Ascending aorta (tissue), 2 donors: ENCODE measurements around the gene KSR1. TPM values are rescaled to one million over a fixed set of nuclear protein-coding genes. Genes with fewer than 3 reads are reported as not detected.

Experiments used
- DNase-seq, 2 donors: peaks; one replicate each; pipeline ENCODE4 v3.0.0-alpha.2; 2019; ENCODE audit warnings: low spot score in 2 of 2
- H3K27ac ChIP-seq, 2 donors: fragments of 200-600 bp; sonication (generic); one replicate each; pipeline ENCODE4 v1.5.1; 2016 to 2017; ENCODE audit warnings: mild to moderate bottlenecking in 1 of 2
- H3K27me3 ChIP-seq: fragments of 200-600 bp; sonication (generic); one replicate; pipeline ENCODE4 v1.5.1; 2017
- H3K36me3 ChIP-seq, 2 donors: fragments of 200-600 bp; sonication (generic); one replicate each; pipeline ENCODE4 v1.5.1; 2016
- H3K4me1 ChIP-seq, 2 donors: fragments of 200-600 bp; sonication (generic); one replicate each; pipeline ENCODE4 v1.5.1; 2016 to 2017; ENCODE audit warnings: mild to moderate bottlenecking in 1 of 2
- H3K4me3 ChIP-seq, 2 donors: fragments of 200-600 bp; sonication (generic); one replicate each; pipeline ENCODE4 v1.5.1; 2016 to 2017; ENCODE audit warnings: mild to moderate bottlenecking in 1 of 2
- H3K9me3 ChIP-seq, 2 donors: fragments of 200-600 bp; sonication (generic); one replicate each; pipeline ENCODE4 v1.5.1; 2016
- intact Hi-C: fragments of 100-400 bp; cut with DNase I; formaldehyde crosslinking; loops from one replicate; pipeline ENCODE4 v1.15.1; 2023
- total RNA-seq: library from RNA; depleted of rRNA; stranded (reverse); fragments of >200 nt; gene quantifications from one replicate; pipeline ENCODE4 v1.1.0, GENCODE V29; 2016
- TF ChIP-seq, protein P1 (sequence below), 3 experiments: fragments of 200-600 bp in 2 of 3; fragments of 450-650 bp in 1 of 3; sonication (generic) in 2 of 3; IDR thresholded peaks; one replicate each; pipeline ENCODE4 v1.5.1; 2016 to 2019; ENCODE audit warnings: antibody characterized with exemption in 3 of 3, mild to moderate bottlenecking in 1 of 3, moderate library complexity in 1 of 3

Gene KSR1
- total RNA-seq, 1 donor from 2014 or later: 42.6 TPM

DNA sequence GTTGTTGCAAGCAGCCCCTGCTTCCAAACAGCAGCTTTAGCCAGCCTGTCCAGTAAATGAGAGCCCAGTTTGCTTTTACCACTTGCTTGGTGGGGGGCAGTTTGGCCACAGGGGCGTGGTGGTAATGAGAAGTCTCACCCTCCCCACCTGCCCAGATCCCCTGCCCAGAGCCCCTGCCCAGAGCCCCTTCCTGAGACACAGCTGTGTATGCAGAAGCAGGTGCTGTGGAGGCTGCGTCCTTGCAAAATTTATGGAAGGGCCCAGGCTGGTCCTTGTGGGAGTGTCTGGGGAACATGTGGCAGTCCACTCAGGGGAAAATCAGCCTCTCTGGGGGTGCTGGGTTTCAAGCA is 147.1 kb downstream of the KSR1 start:
- no peak for DNase-seq
- H3K27me3 ChIP-seq: no peaks in the 10 kb centered on the region
- TF ChIP-seq, protein P1, sequence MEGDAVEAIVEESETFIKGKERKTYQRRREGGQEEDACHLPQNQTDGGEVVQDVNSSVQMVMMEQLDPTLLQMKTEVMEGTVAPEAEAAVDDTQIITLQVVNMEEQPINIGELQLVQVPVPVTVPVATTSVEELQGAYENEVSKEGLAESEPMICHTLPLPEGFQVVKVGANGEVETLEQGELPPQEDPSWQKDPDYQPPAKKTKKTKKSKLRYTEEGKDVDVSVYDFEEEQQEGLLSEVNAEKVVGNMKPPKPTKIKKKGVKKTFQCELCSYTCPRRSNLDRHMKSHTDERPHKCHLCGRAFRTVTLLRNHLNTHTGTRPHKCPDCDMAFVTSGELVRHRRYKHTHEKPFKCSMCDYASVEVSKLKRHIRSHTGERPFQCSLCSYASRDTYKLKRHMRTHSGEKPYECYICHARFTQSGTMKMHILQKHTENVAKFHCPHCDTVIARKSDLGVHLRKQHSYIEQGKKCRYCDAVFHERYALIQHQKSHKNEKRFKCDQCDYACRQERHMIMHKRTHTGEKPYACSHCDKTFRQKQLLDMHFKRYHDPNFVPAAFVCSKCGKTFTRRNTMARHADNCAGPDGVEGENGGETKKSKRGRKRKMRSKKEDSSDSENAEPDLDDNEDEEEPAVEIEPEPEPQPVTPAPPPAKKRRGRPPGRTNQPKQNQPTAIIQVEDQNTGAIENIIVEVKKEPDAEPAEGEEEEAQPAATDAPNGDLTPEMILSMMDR (IDR thresholded peaks at IDR 0.05): no peak
- no peak overlapping the region for H3K27ac ChIP-seq
- no peaks in the 10 kb centered on the region for H3K9me3 ChIP-seq
- peaks cover 37 to 49% of the 10 kb centered on the region in 2 donors for H3K36me3 ChIP-seq
- intact Hi-C loops: loop anchor here (1.0 to 10.0 kb wide), 3 partner anchors 48 to 291 kb away; partner anchors contain the start of gene LYRM9
- no peak overlapping the region for H3K4me3 ChIP-seq
- peaks cover 0 to 2% of the 10 kb centered on the region in 2 donors for H3K4me1 ChIP-seq

DNA sequence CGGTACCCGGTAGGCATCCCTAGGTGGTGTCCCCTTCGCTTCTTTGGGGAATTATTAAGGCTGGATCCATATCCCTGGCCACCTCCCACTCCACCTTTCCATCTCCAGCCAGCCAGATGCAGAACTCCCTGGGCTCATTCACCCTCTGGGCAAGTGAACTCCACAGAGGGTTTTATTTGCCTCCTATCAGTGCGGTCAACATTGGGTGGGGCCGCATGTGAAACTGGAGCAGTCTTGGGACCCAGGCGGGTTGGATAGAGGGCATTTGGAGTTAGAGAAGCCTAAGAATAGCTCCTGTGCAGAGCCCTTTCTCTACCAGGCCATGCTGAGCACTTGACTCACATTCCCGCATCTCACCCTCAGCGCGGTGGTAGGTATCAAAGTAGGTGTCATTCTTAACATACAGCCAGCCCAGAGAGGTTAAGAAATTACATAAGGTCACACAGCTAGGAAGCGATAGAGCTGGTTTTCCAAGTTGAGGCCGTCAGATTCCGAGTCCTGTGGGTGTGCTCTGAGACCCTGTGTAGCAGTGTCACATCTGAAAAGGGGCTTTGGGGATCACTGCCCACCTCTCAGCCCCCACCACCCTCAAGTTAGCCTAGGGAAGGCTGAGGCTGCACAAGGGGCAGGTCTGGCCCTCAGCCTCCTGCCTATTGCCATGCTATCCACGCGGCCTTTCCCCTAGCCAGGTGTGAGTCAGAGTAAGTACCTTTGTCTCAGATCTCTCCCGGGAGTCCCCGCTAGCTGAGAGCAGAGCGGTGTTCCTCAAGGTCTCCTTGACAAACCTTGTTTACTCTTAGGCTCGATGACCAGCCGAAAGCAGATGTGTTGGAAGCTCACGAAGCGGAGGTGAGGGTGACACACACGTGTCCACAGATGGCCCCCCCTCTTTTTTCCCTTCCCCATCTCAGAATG is 147.9 kb downstream of the KSR1 start:
- DNase-seq: no peak
- intact Hi-C loops: loop anchor here (1.0 to 10.0 kb wide), 3 partner anchors 47 to 291 kb away; partner anchors contain the start of gene LYRM9
- peaks cover 43 to 55% of the 10 kb centered on the region in 2 donors for H3K36me3 ChIP-seq
- TF ChIP-seq, protein P1 (IDR thresholded peaks at IDR 0.05): no peak
- H3K4me3 ChIP-seq: no peak overlapping the region
- H3K27me3 ChIP-seq: no peaks in the 10 kb centered on the region
- H3K9me3 ChIP-seq: no peaks in the 10 kb centered on the region
- peaks cover 0 to 2% of the 10 kb centered on the region in 2 donors for H3K4me1 ChIP-seq
- H3K27ac ChIP-seq: no peak overlapping the region

DNA sequence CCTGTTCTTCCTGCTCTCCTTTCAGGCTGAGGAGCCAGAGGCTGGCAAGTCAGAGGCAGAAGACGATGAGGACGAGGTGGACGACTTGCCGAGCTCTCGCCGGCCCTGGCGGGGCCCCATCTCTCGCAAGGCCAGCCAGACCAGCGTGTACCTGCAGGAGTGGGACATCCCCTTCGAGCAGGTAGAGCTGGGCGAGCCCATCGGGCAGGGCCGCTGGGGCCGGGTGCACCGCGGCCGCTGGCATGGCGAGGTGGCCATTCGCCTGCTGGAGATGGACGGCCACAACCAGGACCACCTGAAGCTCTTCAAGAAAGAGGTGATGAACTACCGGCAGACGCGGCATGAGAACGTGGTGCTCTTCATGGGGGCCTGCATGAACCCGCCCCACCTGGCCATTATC is 149.2 kb downstream of the KSR1 start:
- Histone ChIP-seq H3K36me3 (peaks cover 49 to 66% of the 10 kb centered on the region in 2 donors), H3K27ac (no peak overlapping the region), H3K27me3 (no peaks in the 10 kb centered on the region), H3K9me3 (no peaks in the 10 kb centered on the region), H3K4me3 (no peak overlapping the region), H3K4me1 (peaks cover 0 to 2% of the 10 kb centered on the region in 2 donors)
- no peak for DNase-seq
- TF ChIP-seq, protein P1 (IDR thresholded peaks at IDR 0.05): no peak
- intact Hi-C loops: loop anchor here (10.0 kb wide), 1 partner anchor 289 kb away; the partner anchor contains the start of gene LYRM9

DNA sequence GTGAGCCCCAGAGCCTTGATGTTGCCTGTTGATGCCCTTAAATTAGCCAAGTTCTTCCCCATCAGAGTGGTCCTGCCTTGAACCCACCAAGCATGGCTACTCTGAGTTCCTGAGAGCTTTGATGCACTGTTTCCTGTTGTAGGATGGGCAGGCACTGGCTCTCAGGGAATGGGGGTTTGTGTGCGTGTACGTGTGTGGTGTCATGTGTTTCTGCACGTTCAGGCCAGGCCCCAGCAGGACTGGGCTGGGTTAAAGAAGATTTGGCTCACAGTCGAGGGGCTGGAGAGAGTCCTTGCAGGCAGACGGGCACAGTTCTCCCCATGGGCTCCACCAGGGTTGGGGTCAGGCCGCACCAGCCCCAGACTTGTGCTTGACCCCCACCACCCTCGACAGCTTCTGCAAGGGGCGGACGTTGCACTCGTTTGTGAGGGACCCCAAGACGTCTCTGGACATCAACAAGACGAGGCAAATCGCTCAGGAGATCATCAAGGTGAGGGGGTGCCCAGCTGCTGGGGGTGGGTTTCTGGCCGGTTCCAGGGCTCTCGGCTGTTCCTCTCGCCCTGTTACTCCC is 151.4 kb downstream of the KSR1 start:
- no peaks in the 10 kb centered on the region for H3K27me3 ChIP-seq
- intact Hi-C loops: loop anchor here (10.0 kb wide), 1 partner anchor 287 kb away; the partner anchor contains the start of gene LYRM9
- no peak for DNase-seq
- H3K4me1 ChIP-seq: no peaks in the 10 kb centered on the region
- H3K4me3 ChIP-seq: no peak overlapping the region
- H3K9me3 ChIP-seq: no peaks in the 10 kb centered on the region
- TF ChIP-seq, protein P1 (IDR thresholded peaks at IDR 0.05): no peak
- no peak overlapping the region for H3K27ac ChIP-seq
- H3K36me3 ChIP-seq: peaks cover 54 to 76% of the 10 kb centered on the region in 2 donors

DNA sequence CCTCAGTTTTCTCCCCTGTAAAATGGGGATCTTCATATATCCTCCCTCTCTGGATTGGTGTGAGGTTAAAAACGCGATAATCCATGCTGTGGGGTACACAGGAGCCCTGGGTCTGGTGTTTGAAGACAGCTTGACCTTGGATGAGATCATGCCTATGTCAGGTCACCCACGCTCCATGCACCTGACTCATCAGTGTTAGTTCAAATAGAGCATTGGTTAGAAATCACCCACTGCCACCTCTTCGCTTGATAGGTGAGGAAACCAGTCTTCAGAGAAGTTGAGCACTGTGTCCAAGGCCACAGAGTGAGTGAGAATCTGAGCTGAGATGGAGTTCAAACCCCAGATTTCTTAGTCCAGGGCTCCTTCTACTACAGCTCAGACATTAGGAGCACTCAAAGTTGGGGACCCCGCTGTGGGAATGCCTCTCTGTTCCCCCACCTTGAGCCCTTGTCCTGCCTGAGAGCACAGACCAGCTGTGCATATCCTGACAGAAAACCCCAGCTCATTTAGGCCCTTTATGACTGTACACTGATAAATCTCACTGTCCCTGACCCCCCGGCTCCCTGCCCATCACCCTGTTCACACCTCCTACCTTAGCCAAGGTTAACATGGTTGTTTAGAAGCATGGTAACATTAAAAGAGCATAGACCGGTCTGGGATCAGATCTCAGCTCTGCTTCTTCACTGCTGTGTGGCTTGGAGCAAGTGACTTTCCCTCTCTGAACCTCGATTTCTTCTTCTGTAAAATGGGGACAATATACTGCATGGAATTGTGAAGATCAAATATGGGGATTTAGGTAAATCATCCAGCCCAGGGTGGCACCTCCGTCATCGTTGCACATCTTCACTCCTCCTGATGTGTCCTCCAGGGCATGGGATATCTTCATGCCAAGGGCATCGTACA is 152.3 kb downstream of the KSR1 start:
- intact Hi-C loops: loop anchor here (10.0 kb wide), 1 partner anchor 286 kb away; the partner anchor contains the start of gene LYRM9
- DNase-seq: no peak
- Histone ChIP-seq H3K27ac (no peak overlapping the region), H3K27me3 (no peaks in the 10 kb centered on the region), H3K9me3 (no peaks in the 10 kb centered on the region), H3K4me3 (no peak overlapping the region), H3K4me1 (no peaks in the 10 kb centered on the region), H3K36me3 (peaks cover 63 to 78% of the 10 kb centered on the region in 2 donors)
- TF ChIP-seq, protein P1 (IDR thresholded peaks at IDR 0.05): no peak
